NT2/D1 (cell line): ENCODE results near the gene POPDC3.
A peak's percentile ranks its signal among the peaks of the same experiment; 100 is the strongest.

Source experiments
- DNase-seq: peaks from one replicate; pipeline ENCODE4 v3.0.0-alpha.2; 2011; ENCODE audit warnings: low read depth, low spot score
- H3K27me3 ChIP-seq: 2 replicates; pipeline ENCODE4 v1.6.0; 2011; ENCODE audit warnings: mild to moderate bottlenecking; ENCODE audit not compliant: insufficient read length, insufficient read depth
- H3K36me3 ChIP-seq: 2 replicates; pipeline ENCODE4 v1.6.1; 2011; ENCODE audit warnings: mild to moderate bottlenecking, low read length, mixed read lengths; ENCODE audit not compliant: insufficient read depth, insufficient read length
- H3K4me1 ChIP-seq: 2 replicates; pipeline ENCODE4 v1.5.1; 2011; ENCODE audit not compliant: insufficient read depth, insufficient read length
- H3K4me3 ChIP-seq: 2 replicates; pipeline ENCODE4 v1.5.1; 2011; ENCODE audit warnings: low read depth; ENCODE audit not compliant: insufficient read length
- H3K9ac ChIP-seq: 2 replicates; pipeline ENCODE4 v1.6.0; 2011; ENCODE audit warnings: low read depth; ENCODE audit not compliant: insufficient read length
- H3K9me3 ChIP-seq: 2 replicates; pipeline ENCODE4 v1.5.1; 2011; ENCODE audit warnings: mild to moderate bottlenecking, low read length; ENCODE audit not compliant: insufficient read depth
- SUZ12 ChIP-seq: IDR thresholded peaks from 2 replicates; pipeline ENCODE4 v1.6.1; 2011; ENCODE audit not compliant: insufficient read length, insufficient read depth; ENCODE audit errors: extremely low read depth
- YY1 ChIP-seq: IDR thresholded peaks from 2 replicates; pipeline ENCODE4 v1.6.1; 2011; ENCODE audit not compliant: insufficient read length, insufficient read depth
- ZNF274 ChIP-seq: IDR thresholded peaks from 2 replicates; pipeline ENCODE4 v1.6.1; 2011; ENCODE audit warnings: mild to moderate bottlenecking, low read depth, low read length

POPDC3 gene

DNA sequence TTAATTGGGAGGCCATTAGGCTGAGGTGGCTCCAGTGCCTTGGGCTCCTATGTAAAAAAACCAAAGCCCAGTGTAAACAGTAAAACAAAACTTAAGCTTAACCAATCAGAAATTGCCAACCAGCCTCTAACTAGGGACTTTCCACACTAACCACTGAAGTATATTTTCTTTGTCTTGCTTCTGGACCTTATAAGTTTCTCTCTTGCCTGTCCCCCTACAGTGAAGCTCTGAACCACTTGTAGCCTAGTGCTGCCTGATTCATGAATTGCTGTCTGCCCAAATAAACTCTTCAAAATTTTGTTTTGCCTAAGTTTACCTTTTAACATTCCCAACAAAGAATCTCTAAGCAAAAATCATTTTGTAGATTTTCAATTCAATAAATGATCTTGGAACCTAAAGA is 28.2 kb downstream of the POPDC3 start:
- no peaks in the 10 kb centered on the region for H3K36me3 ChIP-seq
- H3K4me1 ChIP-seq, result no peaks in the 10 kb centered on the region
- H3K9me3 ChIP-seq, result no peaks in the 10 kb centered on the region
- no peak overlapping the region for H3K4me3 ChIP-seq
- TF ChIP-seq YY1, result no peak
- TF ChIP-seq ZNF274, result no peak
- no peak for TF ChIP-seq SUZ12
- H3K27me3 ChIP-seq, result no peaks in the 10 kb centered on the region
- no peak overlapping the region for H3K9ac ChIP-seq
- DNase-seq, result no peak

GRCh38 chr6:105138141-105138540 is 41.7 kb downstream of the POPDC3 start:
- no peak for DNase-seq
- TF ChIP-seq YY1 (no peak), SUZ12 (no peak), ZNF274 (no peak)
- Histone ChIP-seq H3K27me3 (peaks cover 37% of the 10 kb centered on the region), H3K9me3 (no peaks in the 10 kb centered on the region), H3K9ac (no peak overlapping the region), H3K4me1 (no peaks in the 10 kb centered on the region), H3K4me3 (no peak overlapping the region), H3K36me3 (no peaks in the 10 kb centered on the region)

GRCh38 chr6:105137388-105137787 is 42.4 kb downstream of the POPDC3 start:
- Histone ChIP-seq H3K9ac (peak overlapping the region; percentile 70), H3K4me1 (no peaks in the 10 kb centered on the region), H3K36me3 (no peaks in the 10 kb centered on the region), H3K27me3 (peaks cover 37% of the 10 kb centered on the region), H3K4me3 (peak overlapping the region; percentile 42), H3K9me3 (no peaks in the 10 kb centered on the region)
- TF ChIP-seq ZNF274 (no peak), SUZ12 (no peak), YY1 (no peak)
- DNase-seq, result no peak

DNA sequence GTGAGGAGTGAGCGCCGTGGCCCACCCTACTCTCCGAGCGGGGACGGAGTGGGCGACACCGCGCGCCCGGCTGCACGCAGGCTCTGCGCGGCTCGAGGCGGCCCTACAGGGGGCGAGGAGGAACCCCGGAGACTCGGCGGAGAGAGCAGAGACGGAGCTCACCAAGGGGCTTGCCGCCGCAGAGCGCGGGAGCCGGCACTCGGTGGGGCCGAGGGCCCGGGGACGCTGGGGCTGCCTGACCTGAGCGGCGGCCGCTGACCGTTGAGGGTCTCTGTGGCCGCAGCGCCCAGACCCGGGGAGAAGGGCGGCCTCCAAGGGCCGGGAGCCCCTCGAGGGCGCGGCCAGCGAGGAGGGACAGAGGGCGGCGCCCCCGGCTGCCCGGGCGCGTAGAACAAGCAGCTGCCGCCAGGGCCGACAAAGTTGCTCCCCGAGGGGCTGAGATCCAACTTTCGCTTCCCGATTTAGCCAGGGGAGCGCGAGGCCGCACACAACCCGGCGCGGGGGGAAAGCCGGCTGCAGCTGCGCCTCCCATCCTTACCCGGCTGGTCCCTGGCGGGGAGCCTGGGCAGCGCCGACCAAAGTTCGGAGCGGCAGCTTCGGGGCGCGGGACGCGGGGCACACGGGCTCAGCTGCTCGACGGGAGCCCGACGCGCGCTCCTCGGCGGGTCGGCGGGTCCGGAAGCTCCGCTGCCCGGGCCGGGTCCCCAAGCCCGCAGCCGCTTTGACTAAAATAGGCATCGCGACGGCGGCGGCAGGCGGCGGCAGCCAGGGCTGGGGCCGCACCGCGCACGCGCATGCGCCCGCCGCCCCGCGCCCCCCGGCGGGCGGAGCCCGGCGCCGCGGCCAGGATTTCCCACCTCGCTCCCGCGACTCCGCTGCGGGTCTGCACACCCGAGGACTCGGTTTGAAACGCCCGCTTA is 43.1 kb downstream of the POPDC3 start:
- H3K9ac ChIP-seq, result peak overlapping the region; percentile 82

DNA sequence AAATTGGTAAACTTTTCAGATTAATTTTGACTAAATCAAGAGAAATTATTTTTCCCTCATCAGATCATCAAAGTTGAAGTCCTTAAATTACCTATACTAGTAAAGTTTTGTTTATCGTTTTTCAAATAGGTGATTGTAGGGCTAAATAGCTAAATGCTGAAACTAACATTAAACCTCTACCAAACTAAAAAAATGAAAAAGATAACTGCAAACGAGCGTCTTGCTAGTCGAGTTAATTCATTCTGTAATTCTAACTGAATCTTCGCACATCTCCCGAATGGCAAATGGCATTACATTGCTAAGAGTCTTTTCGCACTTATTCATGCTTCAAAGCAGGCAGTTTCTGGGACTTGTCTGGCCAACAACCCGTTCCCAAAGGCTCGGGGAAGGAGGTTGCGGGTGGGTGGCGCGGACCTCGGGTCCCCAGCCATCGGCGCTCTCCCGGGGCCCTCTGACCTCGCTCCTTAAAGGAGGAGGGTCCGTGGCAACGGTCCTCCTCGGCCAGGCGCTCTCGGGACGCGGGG is 43.8 kb downstream of the POPDC3 start:
- H3K27me3 ChIP-seq, result peaks cover 37% of the 10 kb centered on the region
- no peaks in the 10 kb centered on the region for H3K4me1 ChIP-seq
- H3K9me3 ChIP-seq, result no peaks in the 10 kb centered on the region
- H3K36me3 ChIP-seq, result no peaks in the 10 kb centered on the region
- no peak for DNase-seq
- H3K4me3 ChIP-seq, result peak overlapping the region; percentile 68
- TF ChIP-seq ZNF274 (no peak), YY1 (no peak), SUZ12 (no peak)
- H3K9ac ChIP-seq, result peak overlapping the region; percentile 82

More for the DNA sequence above, 43.1 kb downstream of the POPDC3 start:
- Histone ChIP-seq H3K4me1 (no peaks in the 10 kb centered on the region), H3K4me3 (peak overlapping the region; percentile 68), H3K9me3 (no peaks in the 10 kb centered on the region), H3K36me3 (no peaks in the 10 kb centered on the region), H3K27me3 (peaks cover 37% of the 10 kb centered on the region)
- peak; percentile 22 for DNase-seq
- TF ChIP-seq SUZ12 (no peak), YY1 (no peak), ZNF274 (no peak)

- Histone ChIP-seq H3K4me3 (no peak overlapping the region), H3K27me3 (peaks cover 37% of the 10 kb centered on the region), H3K9me3 (no peaks in the 10 kb centered on the region), H3K4me1 (no peaks in the 10 kb centered on the region), H3K9ac (no peak overlapping the region), H3K36me3 (no peaks in the 10 kb centered on the region)
- no peak for TF ChIP-seq YY1
- TF ChIP-seq ZNF274, result no peak
- TF ChIP-seq SUZ12, result no peak
- DNase-seq, result no peak
These were observed 44.8 kb downstream of the POPDC3 start for GRCh38 chr6:105135056-105135455.

DNA sequence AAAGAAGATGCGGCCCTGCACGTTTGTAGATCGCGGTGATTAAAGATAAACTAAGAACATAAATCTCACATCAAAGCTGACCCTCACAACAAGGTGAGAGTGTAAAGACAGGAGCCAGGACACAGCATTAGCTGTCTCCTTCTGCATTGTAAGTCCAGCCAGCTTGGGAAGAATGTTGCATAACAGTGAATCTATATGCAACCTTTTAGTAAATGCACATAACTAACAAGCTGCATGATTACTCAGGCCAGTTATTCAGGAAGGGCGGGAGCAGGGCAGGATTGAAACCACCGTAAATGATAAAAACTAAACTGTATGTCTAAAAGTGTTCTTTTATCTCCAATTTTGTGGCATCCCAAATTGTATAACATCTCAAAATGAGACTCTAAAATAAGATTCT is 57.1 kb downstream of the POPDC3 start:
- Histone ChIP-seq H3K27me3 (no peaks in the 10 kb centered on the region), H3K36me3 (no peaks in the 10 kb centered on the region), H3K9ac (no peak overlapping the region), H3K4me3 (no peak overlapping the region), H3K4me1 (no peaks in the 10 kb centered on the region), H3K9me3 (no peaks in the 10 kb centered on the region)
- TF ChIP-seq YY1, result no peak
- no peak for TF ChIP-seq ZNF274
- no peak for TF ChIP-seq SUZ12
- no peak for DNase-seq
